Activated gamma-delta T cell treated with Interleukin-2 at 50 U/mL for 16 hours (primary cell): Measurements from ENCODE around the gene MED7.

Source experiments
- DNase-seq: peaks from one replicate; pipeline ENCODE4 v3.0.0-alpha.2; 2020

The MED7 gene

DNA sequence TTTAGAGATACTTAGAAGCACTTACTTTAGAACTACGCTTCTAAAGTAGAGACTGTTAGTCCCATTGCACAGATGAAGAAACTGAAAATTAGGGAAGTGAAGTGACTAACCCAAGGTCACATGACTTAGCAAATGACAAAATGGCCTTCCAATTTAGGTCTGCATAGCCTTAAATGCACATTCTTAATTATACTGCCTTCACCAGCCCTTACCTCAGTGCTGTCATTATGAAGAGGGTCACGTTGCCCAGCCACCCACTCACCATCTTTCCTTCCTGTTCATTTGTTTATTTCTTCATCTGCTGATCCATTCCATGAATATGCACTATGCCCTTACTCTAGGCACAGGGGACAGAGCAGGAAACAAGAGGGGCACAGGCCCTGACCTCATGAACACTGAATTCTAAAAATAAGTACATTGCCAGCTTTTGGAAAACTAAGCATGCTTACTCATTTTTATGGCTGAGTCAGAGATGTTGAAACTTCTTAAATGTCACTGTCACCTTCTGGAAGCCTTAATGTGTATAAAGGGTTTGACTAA lies 42.5 kb downstream of the MED7 start:
- no peak for DNase-seq

DNA sequence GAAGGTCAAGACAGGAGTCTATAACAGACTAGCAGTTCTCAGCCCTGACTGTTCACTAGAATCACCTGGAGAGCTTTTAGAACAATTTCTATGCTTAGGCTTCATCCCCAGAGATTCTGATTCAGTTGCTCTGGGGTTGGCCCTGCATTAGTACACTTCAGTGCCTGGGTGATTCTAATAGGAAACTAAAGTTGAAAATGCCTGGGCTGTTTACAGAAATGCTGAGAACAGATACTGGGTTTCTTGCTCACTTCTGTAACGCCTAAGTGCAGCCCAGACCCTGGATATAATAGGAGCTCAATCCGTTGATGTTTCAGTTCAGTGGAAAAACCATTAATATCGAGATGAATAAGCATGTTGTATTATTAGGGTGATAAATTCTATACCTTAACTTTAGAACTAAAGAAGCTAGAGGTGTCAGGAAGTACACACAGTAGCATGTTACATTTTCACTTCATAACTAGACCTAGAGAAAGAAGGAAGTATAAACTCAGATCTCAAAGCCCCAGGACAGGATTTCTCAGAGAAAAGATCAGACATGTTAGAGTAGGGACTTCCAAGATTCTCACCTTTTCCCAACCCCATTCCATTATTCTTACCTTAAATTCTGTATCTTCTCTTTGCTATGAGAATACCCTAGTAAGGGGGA lies 54.2 kb downstream of the MED7 start:
- DNase-seq, result no peak
